Activated CD8-positive, alpha-beta memory T cell treated with anti-CD3 and anti-CD28 coated beads for 4 hours (primary cell): ENCODE data around the gene LUC7L.
"Not testable (repeated sequence)": the region's sequence is repeated elsewhere in the genome, so short reads cannot be mapped to it uniquely, and the experiment has no call there.

ENCODE experiments used
- DNase-seq, 2 donors: peaks; one replicate each; pipeline ENCODE4 v3.0.0-alpha.2; 2020; ENCODE audit warnings: low read depth in 2 of 2

The LUC7L gene

GRCh38 chr16:164827-165538 is 64.3 kb downstream of the LUC7L start:
- no peak for DNase-seq

- DNase-seq = not testable (repeated sequence)
Observed at GRCh38 chr16:164134-164823, 65.0 kb downstream of the LUC7L start.

DNA sequence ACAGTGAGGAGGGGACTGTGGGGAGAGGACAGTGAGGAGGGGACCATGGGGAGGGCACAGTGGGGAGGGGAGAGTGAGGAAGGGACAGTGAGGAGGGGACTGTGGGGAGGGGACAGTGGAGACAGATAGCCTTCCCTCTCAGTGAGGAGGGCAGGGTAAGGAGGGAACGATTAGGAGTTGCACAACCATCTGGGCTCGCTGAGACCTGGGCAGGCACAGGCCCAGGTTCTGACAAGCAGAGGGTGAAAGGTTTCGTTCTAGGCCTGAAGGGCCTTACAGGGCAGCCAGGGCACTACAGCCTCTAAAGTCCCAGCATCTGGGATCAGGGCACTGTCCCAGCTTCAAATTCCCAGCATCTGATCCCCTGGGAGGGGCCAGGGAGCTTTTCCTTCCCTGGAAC is 65.6 kb downstream of the LUC7L start:
- DNase-seq = not testable (repeated sequence)

DNA sequence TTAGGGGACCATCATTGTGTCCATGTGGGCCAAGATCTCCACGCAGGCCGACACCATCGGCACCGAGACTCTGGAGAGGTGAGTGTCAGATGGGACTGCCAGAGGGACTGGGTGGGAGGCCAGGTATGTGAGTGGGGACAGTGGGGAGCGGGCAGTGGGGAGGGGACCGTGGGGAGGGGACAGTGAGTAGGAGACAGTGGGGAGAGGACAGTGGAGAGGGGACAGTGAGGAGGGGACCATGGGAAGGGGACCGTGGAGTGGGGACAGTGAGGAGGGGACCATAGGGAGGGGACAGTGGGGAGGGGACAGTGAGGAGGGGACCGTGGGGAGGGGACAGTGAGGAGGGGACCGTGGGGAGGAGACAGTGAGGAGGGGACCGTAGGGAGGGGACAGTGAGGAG is 66.1 kb downstream of the LUC7L start:
- not testable (repeated sequence) for DNase-seq

- DNase-seq = no peak
Observed at GRCh38 chr16:162271-162991, 66.8 kb downstream of the LUC7L start.

DNA sequence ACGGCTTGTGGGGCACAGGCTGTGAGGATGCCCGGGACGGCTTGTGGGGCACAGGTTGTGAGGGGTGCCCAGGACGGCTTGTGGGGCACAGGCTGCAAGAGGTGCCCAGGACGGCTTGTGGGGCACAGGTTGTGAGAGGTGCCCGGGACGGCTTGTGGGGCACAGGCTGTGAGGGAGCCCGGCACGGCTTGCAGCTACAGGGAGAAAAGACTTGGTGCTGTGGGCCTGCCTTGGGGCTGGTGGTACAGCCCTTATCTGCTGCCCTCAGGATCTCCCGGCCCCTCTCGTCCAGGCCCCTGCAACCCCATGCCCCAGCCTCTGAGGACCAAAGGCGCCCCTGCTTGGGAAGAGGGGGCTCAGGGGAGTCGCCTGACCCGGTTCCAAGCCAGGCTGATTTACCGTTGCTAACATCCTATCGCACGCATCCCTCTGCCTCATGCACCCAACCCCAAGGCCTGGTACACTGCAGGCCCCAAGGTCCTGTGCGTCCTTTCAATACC is 68.5 kb downstream of the LUC7L start:
- DNase-seq = no peak

DNA sequence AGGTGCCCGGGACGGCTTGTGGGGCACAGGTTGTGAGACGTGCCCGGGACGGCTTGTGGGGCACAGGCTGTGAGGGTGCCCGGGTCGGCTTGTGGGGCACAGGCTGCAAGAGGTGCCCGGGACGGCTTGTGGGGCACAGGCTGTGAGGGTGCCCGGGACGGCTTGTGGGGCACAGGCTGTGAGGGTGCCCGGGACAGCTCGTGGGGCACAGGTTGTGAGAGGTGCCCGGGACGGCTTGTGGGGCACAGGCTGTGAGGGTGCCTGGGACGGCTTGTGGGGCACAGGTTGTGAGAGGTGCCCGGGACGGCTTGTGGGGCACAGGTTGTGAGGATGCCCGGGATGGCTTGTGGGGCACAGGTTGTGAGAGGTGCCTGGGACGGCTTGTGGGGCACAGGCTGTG is 69.0 kb downstream of the LUC7L start:
- DNase-seq = not testable (repeated sequence)

GRCh38 chr16:159136-159849 is 70.0 kb downstream of the LUC7L start:
- DNase-seq = no peak

DNA sequence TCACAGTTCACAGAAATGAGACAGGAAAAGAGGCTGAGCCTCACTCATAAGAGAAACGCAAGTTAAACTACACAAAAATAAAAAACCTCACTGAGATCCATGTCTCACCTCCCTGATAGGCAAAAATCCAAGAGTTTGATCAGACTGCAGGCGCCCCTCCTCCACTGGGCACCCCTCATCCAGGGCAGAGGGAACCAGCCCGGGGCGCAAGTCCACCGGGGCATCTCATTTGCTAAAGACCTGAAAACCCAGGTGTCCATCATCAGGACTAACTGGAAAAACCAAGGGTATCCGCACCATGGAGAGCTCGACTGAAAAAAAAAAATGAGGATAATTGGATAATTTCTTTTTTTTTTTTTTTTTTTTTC is 74.2 kb downstream of the LUC7L start:
- DNase-seq = no peak

DNA sequence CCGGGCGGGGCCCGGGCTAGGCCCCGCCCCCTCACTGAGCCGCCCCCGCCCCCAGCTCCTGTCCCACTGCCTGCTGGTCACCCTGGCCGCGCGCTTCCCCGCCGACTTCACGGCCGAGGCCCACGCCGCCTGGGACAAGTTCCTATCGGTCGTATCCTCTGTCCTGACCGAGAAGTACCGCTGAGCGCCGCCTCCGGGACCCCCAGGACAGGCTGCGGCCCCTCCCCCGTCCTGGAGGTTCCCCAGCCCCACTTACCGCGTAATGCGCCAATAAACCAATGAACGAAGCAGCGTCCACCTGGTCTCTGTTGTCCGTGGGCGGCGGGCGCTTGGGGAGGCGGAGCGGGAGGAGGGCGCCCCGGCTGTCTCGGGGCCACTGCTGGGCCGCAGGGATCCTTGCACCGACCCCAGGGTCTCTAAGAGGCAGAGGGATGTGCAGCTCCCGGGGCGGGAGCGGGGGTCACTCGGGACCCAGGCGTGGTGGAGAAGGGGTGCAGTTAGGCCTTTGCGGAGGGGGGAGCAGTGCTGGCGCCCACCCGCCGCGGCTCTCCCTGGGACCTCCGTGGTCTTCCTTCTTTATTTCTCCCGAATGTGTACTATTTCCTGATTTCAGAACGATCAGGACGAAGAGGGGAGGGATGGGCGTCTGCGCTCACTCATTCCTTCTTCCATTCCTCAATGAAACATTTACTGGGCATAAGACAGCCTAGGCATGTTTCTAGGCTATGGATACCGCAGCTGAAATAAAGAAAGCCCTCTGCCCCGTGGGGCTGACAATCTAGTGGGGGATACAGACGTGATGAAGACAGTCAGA is 74.8 kb downstream of the LUC7L start:
- DNase-seq = no peak

DNA sequence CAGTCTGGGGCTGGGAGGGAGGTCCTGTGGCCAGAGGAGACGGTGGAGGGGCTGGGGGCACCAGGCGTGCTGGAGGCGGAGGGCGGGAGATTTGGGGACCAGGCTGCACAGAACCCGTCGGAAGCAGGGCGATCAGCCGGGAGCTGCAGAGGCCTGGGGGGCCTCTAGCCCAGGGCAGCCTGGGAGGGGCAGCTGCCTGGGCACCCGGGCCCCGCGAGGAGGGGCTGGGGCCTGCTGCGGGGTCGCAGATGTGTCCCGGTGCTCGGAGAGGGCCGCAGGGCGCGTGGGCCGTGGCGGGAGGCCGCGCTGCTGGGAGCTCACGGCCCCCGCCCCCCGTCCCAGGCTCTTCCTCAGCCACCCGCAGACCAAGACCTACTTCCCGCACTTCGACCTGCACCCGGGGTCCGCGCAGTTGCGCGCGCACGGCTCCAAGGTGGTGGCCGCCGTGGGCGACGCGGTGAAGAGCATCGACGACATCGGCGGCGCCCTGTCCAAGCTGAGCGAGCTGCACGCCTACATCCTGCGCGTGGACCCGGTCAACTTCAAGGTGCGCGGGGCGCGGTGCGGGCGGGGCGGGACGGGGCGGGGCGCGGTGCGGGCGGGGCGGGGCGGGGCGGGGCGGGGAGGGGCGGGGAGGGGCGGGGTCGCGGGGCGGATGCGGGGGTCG is 75.6 kb downstream of the LUC7L start:
- not testable (repeated sequence) for DNase-seq

DNA sequence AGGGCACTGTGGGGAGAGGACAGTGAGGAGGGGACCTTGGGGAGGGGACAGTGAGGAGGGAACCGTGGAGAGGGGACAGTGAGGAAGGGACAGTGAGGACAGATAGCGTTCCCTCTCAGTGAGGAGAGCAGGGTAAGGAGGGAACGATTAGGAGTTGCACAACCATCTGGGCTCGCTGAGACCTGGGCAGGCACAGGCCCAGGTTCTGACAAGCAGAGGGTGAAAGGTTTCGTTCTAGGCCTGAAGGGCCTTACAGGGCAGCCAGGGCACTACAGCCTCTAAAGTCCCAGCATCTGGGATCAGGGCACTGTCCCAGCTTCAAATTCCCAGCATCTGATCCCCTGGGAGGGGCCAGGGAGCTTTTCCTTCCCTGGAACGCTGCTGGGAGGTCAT is 76.1 kb downstream of the LUC7L start:
- DNase-seq = not testable (repeated sequence)

- DNase-seq = no peak
Observed at GRCh38 chr16:152141-153128, 76.8 kb downstream of the LUC7L start, which contains the start of gene HBZ. Gene HBZ, plus strand, starts transcription at chr16:152644. Its CDS starts 266 bp downstream, at chr16:152910.

DNA sequence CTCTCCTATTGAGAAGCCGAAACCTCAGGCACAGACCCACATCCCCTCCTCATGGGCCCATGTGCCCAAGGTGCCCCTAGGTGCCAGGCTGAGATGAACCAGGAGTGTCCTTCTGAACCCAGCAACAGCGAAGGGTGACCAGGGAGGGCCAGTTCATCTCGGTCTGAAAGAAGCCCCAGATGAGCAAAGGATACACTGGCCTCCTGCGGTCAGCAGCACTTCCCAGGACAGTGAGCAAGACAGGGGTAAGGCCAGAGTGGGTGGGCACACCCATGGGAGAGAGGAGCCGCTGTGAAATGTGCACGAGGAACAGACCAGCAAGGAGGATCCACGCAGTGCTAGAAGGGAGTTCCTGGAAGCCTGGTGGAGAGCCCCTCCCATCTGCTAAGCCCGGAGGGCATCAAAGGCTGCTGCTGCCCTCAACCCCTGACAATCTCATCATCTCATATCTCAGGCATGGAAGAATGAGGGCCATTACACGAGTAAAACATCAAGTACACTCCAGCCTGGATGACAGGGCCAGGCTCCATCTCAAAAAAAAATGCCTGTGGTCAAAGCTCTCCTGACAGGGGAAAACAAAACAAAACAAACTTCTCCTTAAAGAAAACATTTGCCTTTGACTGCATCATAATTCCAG is 80.1 kb downstream of the LUC7L start:
- no peak for DNase-seq

- DNase-seq = no peak
Observed at GRCh38 chr16:146646-147045, 82.6 kb downstream of the LUC7L start.

DNA sequence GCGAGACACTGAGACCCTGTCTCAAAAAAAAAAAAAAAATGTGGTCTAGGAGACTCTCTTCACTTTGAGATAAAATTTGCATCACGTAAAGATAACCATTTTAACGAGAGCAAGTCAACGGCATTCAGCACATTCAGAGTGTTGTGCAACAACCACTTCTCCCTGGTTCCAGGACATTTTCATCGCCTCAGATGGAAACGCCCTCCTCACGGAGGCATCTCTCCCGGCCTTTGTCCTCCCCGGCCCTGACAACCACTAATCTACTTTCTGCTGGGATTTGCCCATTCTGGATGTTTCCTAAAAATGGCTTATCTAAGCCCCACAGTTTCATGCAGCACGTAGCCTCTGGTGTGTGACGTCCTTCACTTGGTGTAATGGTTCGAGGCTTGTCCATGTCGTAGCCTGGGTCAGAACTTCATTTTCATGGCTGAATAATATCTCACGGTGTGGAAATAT is 84.4 kb downstream of the LUC7L start:
- no peak for DNase-seq

DNA sequence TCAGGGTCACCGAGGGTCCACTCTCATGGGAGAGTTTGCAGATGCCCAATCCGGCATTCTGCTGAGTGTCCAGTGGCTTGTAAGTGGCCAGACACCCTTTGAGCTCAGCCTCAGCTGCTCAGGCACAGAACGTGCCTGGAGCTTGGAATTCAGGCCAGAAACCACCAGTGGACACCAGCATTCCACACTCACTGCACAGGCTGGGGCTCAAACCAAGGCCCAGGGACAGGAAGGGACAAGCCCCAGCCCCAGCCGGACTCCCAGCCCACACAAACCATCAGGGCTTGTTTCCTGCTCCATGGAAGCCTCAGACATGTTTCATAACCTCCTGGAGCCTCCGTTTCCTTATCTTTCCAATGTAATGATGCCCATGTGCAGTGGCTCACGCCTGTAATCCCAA is 85.8 kb downstream of the LUC7L start:
- no peak for DNase-seq

- no peak for DNase-seq
Observed at GRCh38 chr16:143047-143446, 86.2 kb downstream of the LUC7L start.
